Tibial artery (tissue), 4 donors: ENCODE measurements around the gene PPP2CA.
"Not testable (repeated sequence)": the region's sequence is repeated elsewhere in the genome, so short reads cannot be mapped to it uniquely, and the experiment has no call there.

ENCODE experiments used
- DNase-seq, 2 donors: peaks; one replicate each; pipeline ENCODE4 v3.0.0-alpha.2; 2019
- H3K27ac ChIP-seq, 2 donors: fragments of 200-600 bp; sonication (generic) in 1 of 2; 1 replicate in 1 of 2; 2 replicates in 1 of 2; pipeline ENCODE4 v1.5.1; 2018 to 2019; ENCODE audit warnings: mild to moderate bottlenecking in 1 of 2
- H3K27me3 ChIP-seq, 2 donors: fragments of 200-600 bp; sonication (generic) in 1 of 2; one replicate each; pipeline versions ENCODE4 v1.5.1 to v1.6.0; 2016 to 2019
- H3K36me3 ChIP-seq, 3 donors: fragments of 200-600 bp; sonication (generic) in 2 of 3; one replicate each; pipeline ENCODE4 v1.5.1; 2016 to 2019; ENCODE audit warnings: mild to moderate bottlenecking in 2 of 3
- H3K4me1 ChIP-seq, 4 donors: fragments of 200-600 bp; sonication (generic) in 2 of 4; 1 replicate in 3 of 4; 2 replicates in 1 of 4; pipeline ENCODE4 v1.5.1; 2016 to 2019
- H3K4me3 ChIP-seq, 2 donors: fragments of 200-600 bp; sonication (generic) in 1 of 2; 1 replicate in 1 of 2; 2 replicates in 1 of 2; pipeline ENCODE4 v1.5.1; 2018 to 2019; ENCODE audit warnings: mild to moderate bottlenecking in 2 of 2
- H3K9me3 ChIP-seq, 3 donors: fragments of 200-600 bp; sonication (generic) in 1 of 3; one replicate each; pipeline ENCODE4 v1.5.1; 2016 to 2019
- intact Hi-C: fragments of 100-400 bp; cut with DNase I; formaldehyde crosslinking; loops from one replicate; pipeline ENCODE4 v1.15.0; 2023; ENCODE audit warnings: low total_unique reads
- TF ChIP-seq, protein P1 (sequence below), 2 experiments: fragments of 200-600 bp in 1 of 2; fragments of 450-650 bp in 1 of 2; IDR thresholded peaks; one replicate each; pipeline ENCODE4 v1.5.1; 2017 to 2019; ENCODE audit warnings: antibody characterized with exemption in 2 of 2, mild to moderate bottlenecking in 1 of 2, moderate library complexity in 1 of 2

PPP2CA gene

DNA sequence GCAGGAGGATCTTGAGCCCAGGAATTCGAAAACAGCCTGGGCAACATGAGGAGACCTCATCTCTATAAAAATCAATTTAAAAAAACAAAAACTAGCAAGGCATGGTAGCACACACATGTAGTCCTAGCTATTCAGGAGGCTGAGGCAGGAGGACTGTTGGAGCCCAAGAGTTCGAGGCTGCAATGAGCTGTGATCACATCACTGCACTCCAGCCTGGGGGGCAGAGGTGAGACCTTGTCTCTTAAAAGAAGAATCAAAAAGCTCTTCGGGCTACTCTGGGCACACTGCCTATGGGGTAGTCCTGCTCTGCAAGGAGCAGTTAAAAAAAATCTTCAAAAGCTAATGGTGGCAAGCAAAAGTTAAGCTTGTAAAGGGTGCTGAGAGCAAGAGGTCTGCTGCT lies 72.6 kb downstream of the PPP2CA start:
- TF ChIP-seq, protein P1, sequence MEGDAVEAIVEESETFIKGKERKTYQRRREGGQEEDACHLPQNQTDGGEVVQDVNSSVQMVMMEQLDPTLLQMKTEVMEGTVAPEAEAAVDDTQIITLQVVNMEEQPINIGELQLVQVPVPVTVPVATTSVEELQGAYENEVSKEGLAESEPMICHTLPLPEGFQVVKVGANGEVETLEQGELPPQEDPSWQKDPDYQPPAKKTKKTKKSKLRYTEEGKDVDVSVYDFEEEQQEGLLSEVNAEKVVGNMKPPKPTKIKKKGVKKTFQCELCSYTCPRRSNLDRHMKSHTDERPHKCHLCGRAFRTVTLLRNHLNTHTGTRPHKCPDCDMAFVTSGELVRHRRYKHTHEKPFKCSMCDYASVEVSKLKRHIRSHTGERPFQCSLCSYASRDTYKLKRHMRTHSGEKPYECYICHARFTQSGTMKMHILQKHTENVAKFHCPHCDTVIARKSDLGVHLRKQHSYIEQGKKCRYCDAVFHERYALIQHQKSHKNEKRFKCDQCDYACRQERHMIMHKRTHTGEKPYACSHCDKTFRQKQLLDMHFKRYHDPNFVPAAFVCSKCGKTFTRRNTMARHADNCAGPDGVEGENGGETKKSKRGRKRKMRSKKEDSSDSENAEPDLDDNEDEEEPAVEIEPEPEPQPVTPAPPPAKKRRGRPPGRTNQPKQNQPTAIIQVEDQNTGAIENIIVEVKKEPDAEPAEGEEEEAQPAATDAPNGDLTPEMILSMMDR (IDR thresholded peaks at IDR 0.05), result no peak
- DNase-seq, result no peak
- intact Hi-C loops, result no loop called here
- Histone ChIP-seq H3K9me3 (no peaks in the 10 kb centered on the region), H3K36me3 (peaks cover 69 to 95% (median 79%) of the 10 kb centered on the region in 3 donors), H3K27me3 (no peaks in the 10 kb centered on the region), H3K27ac (no peak overlapping the region), H3K4me1 (peaks cover 0 to 11% (median 0%) of the 10 kb centered on the region in 4 donors), H3K4me3 (no peak overlapping the region)

DNA sequence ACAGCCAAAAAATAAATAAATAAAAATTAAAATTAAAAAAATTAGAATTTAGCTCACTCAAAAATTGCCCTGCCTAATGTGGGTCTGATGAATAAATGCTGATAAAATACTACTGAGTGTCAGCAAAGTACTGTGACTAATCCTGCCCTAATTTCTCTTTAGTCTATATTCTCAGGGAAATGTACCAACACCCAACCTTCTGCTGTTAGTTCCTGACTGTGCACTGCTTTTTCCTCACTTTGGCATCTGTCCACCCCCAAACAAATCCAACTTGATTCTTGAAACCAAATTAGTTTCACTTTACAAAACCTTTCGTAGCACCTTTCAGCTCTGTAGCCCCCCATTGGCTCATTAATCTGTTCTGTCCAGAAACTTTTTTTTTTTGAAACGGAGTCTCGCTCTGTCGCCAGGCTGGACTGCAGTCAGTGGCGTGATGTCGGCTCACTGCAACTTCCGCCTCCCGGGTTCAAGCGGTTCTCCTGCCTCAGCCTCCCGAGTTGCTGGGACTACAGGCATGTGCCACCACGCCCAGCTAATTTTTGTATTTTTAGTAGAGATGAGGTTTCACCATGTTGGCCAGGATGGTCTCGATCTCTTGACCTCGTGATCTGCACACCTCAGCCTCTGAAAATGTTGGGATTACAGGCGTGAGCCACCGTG lies 73.6 kb downstream of the PPP2CA start:
- H3K4me3 ChIP-seq, H3K27me3 ChIP-seq, DNase-seq, H3K9me3 ChIP-seq, intact Hi-C loops, H3K27ac ChIP-seq: not testable (repeated sequence)
- Histone ChIP-seq H3K36me3 (peaks cover 60 to 91% (median 74%) of the 10 kb centered on the region in 3 donors), H3K4me1 (peaks cover 0 to 15% (median 0%) of the 10 kb centered on the region in 4 donors)

DNA sequence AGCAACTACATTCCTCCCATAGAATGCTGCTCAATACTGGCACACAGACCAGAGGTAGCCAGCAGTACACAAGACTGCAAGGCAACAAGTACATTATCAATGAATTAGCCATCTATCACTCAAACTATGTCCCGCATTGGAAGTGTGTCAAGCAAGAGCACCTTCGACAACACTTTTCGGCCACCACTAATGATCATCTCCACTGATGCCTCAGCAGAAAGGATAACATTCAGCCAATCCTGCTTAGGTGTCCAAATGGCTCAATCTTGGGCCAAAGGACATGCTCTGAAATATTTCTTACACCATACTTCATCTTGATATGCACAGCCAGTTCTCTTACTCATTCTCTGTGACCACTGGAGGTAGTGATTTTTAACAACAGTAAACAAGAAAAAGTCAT lies 74.2 kb downstream of the PPP2CA start:
- peaks cover 56 to 90% (median 74%) of the 10 kb centered on the region in 3 donors for H3K36me3 ChIP-seq
- no peaks in the 10 kb centered on the region for H3K9me3 ChIP-seq
- intact Hi-C loops, result no loop called here
- H3K27ac ChIP-seq, result no peak overlapping the region
- H3K4me3 ChIP-seq, result no peak overlapping the region
- no peak for DNase-seq
- TF ChIP-seq, protein P1 (IDR thresholded peaks at IDR 0.05), result no peak
- H3K27me3 ChIP-seq, result no peaks in the 10 kb centered on the region
- peaks cover 0 to 19% (median 0%) of the 10 kb centered on the region in 4 donors for H3K4me1 ChIP-seq

DNA sequence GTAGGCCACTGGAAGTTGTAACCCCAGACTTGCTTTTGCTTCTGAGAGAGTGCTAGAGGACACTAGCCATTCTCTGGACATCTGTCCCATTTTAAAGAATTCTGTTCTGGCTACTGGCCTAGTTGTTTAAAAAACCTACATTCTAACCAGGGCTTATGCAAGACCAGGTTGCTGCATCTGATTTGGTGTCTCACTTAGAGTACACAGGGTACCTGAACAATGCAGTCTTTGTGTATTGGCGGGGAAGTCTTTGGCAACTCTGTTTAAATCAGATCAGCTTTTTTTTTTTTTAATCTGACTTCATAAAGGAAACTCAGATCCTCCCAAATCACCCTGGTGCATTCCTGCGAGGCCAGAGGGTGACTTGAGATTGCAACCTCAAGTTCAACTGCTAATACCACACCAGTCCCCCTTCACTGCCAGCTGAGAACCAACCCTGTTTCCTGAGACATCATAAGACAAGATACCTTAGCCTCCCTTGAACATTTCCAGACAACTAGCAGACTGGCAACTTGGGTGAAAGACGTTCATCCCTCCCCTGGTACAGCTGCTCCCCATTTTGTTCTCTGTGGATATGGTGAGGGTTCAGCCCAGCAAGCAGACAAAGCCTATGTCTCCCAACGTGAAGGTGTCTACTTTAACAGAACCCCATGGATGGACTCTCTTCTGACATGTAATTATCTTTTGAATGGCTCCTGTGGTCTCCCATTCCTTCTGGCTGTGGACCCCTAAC lies 76.1 kb downstream of the PPP2CA start:
- Histone ChIP-seq H3K9me3 (no peaks in the 10 kb centered on the region), H3K27ac (no peak overlapping the region), H3K4me3 (no peak overlapping the region), H3K4me1 (peaks cover 0 to 33% (median 0%) of the 10 kb centered on the region in 4 donors), H3K27me3 (no peaks in the 10 kb centered on the region), H3K36me3 (peaks cover 37 to 88% (median 75%) of the 10 kb centered on the region in 3 donors)
- intact Hi-C loops, result loop anchor here (5.0 kb wide), 1 partner anchor 47 kb away; no protein-coding TSS in a partner anchor
- TF ChIP-seq, protein P1 (IDR thresholded peaks at IDR 0.05), result no peak
- DNase-seq, result no peak

DNA sequence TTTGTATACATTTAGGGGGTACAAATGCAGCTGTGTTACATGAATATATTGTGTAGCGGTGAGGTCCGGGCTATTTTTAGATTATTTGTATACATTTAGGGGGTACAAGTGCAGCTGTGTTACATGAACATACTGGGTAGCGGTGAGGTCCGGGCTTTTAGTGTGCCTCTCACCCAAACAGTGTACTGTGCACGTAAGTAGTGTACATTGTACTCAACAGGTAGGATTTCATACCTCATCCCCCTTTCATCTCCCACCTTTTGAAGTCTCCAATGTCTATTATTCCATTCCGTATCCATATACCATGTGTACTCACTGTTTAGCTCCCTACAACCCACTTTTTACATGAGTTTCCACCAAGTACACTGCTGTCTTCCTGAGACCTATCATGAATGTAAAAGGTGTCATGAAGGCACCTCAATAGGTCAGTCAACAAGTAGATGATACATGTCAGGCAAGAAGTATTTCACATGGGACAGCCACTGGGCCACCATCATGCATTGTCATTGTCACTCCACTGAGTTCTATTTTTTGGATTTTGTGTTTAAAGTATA lies 76.8 kb downstream of the PPP2CA start:
- Histone ChIP-seq H3K4me1 (peaks cover 0 to 39% (median 0%) of the 10 kb centered on the region in 4 donors), H3K9me3 (no peaks in the 10 kb centered on the region), H3K36me3 (peaks cover 37 to 88% (median 79%) of the 10 kb centered on the region in 3 donors), H3K4me3 (no peak overlapping the region), H3K27ac (no peak overlapping the region), H3K27me3 (no peaks in the 10 kb centered on the region)
- intact Hi-C loops, result loop anchor here (5.0 kb wide), 1 partner anchor 47 kb away; no protein-coding TSS in a partner anchor
- DNase-seq, result no peak
- TF ChIP-seq, protein P1 (IDR thresholded peaks at IDR 0.05), result no peak

DNA sequence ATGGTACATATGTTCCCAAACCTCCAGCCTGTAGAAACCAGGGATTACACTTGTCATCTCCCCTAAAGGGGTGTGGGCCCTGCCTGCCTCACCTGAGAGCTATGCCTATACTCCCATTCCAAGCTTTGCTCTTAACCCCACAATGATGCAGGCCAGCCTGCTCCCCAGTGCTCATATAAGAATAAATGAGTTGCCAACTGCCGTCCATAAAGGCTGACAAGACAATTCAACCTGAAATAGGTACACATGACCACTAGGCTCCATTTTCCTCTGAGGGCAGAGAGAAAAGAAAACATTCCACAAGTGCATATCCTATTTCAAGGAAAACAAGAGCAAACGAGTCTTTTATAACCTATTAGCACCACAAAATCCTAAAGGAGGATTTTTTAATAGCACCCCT lies 77.6 kb downstream of the PPP2CA start:
- DNase-seq, result no peak
- no peaks in the 10 kb centered on the region for H3K9me3 ChIP-seq
- H3K27ac ChIP-seq, result no peak overlapping the region
- peaks cover 33 to 88% (median 80%) of the 10 kb centered on the region in 3 donors for H3K36me3 ChIP-seq
- H3K27me3 ChIP-seq, result no peaks in the 10 kb centered on the region
- intact Hi-C loops, result loop anchor here (5.0 kb wide), 1 partner anchor 46 kb away; no protein-coding TSS in a partner anchor
- TF ChIP-seq, protein P1 (IDR thresholded peaks at IDR 0.05), result no peak
- H3K4me3 ChIP-seq, result no peak overlapping the region
- H3K4me1 ChIP-seq, result peaks cover 0 to 39% (median 0%) of the 10 kb centered on the region in 4 donors
